HUES64 (cell line): ENCODE data around the gene RPH3AL.

Experiments used
- H3K27ac ChIP-seq: 2 replicates; pipeline ENCODE4 v1.7.0; 2013; ENCODE audit warnings: low read depth, low read length, inconsistent platforms
- H3K27me3 ChIP-seq: 2 replicates; pipeline ENCODE4 v1.6.1; 2013; ENCODE audit warnings: mild to moderate bottlenecking, low read length; ENCODE audit not compliant: insufficient read depth
- H3K36me3 ChIP-seq: 2 replicates; pipeline ENCODE4 v1.6.1; 2013; ENCODE audit warnings: mild to moderate bottlenecking, low read length; ENCODE audit not compliant: insufficient read depth
- H3K4me1 ChIP-seq: 2 replicates; pipeline ENCODE4 v1.6.1; 2013; ENCODE audit warnings: mild to moderate bottlenecking, low read length, moderate library complexity; ENCODE audit not compliant: insufficient read depth
- H3K4me3 ChIP-seq: 2 replicates; pipeline ENCODE4 v1.5.1; 2013; ENCODE audit warnings: mild to moderate bottlenecking, low read length, moderate library complexity
- H3K9ac ChIP-seq: 2 replicates; pipeline ENCODE4 v1.6.1; 2013; ENCODE audit warnings: mild to moderate bottlenecking, low read depth, low read length
- H3K9me3 ChIP-seq: 2 replicates; pipeline ENCODE4 v1.6.1; 2013; ENCODE audit warnings: low read depth, low read length; ENCODE audit not compliant: insufficient read depth
- WGBS: fragments of 150-250, 120-280 bp; methylation state at CpG from one replicate; pipeline ENCODE4 v1.1.7; 2013; ENCODE audit warnings: missing lambda C conversion rate; 5-methylcytosine and 5-hydroxymethylcytosine counted together

The RPH3AL gene

DNA sequence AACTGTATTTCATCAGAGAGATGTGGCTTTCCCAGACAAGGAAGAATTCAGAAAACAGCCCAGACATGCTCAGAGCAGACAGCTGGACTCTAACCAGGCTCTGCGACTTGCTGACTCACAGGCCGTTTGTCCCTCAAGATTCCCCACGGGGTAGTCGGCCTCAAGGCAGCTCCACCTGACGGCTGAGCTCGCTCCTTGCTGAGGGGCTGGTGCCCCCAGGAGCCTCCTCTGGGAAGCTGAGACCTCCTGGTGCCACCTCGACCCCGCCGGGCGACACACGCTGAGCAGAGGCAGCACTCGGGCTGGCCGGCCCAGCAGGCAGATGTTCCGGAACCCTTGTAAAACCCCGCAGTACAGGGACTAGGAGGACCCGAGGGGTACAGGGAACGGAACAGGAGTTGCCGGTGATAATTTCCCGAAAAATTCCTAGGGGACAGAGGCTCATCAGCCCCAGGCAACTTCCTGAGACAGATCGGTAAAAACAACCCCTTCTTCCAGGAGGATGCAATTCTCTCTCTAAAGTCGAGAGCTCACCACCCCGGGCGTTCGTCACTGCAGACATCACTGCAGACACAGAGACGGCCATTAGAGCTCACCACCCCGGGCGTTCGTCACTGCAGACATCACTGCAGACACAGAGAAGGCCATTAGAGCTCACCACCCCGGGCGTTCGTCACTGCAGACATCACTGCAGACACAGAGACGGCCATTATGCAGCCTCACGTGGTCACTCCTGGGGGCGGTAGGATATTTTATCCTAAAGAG lies 19.9 kb downstream of the RPH3AL start:
- no peak overlapping the region for H3K9ac ChIP-seq
- H3K27me3 ChIP-seq, result no peaks in the 10 kb centered on the region
- peaks cover 15% of the 10 kb centered on the region; the same call in 1 of the 2 replicates for H3K4me1 ChIP-seq
- no peak overlapping the region for H3K4me3 ChIP-seq
- no peaks in the 10 kb centered on the region for H3K9me3 ChIP-seq
- no peaks in the 10 kb centered on the region for H3K36me3 ChIP-seq
- no peak overlapping the region for H3K27ac ChIP-seq
- 79% methylated on average over 34 of the region's 34 CpGs for WGBS

DNA sequence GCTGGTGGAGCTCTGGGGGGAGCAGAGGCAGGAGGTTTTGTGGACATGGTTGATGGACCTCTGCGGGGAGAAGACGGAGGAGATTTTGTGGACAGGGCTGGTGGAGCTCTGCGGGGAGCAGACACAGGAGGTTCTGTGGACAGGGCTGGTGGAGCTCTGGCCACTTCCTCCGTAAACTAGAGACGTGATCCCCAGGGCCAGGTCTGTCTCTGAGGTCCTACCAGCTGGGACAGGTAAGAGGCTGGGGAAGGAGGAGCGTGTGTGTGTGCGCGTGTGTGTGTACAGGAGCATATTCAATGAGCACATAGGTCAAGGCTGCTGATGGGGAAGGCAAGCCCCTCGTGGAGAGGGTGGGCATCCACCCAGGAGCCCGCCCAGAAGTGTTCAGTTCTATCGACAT lies 20.6 kb downstream of the RPH3AL start:
- Histone ChIP-seq H3K4me1 (peaks cover 15% of the 10 kb centered on the region; the same call in 1 of the 2 replicates), H3K9me3 (no peaks in the 10 kb centered on the region), H3K27me3 (no peaks in the 10 kb centered on the region), H3K9ac (no peak overlapping the region), H3K27ac (no peak overlapping the region), H3K36me3 (no peaks in the 10 kb centered on the region), H3K4me3 (no peak overlapping the region)
- WGBS, result 94% methylated on average over 11 of the region's 11 CpGs

DNA sequence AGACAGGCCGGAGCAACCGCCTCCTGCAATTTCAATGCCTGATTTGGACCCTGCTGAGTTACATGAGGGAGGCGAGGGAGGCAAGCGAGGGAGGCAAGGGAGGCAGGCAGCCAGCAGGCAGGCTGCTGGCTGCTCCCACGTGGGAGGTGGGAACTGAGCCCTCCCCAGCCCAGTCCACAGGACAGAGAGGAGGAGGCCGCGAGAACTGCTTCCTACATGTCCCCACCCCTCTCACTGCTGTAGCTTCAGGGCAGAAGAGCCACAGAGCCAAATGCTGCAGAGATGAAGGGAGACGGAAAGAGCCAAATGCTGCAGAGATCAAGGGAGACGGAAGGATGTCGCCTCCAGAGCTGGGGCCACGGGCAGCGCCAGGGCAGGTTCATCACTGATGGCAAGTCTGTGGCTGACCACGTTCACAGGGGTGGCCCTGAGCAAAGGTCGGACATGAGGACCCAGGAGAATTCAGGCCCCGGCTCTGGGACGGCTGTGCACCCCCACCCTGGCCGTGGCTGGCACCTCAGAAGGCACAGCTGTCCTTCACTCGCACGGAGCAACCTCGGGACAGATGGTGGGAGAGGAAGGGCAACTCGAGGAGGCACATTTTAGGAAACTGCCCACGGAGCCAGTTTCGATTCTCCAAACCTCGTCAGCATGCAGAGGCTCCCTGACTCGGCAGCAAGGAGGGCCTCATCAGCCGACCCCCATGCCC lies 21.5 kb downstream of the RPH3AL start:
- H3K9ac ChIP-seq, result no peak overlapping the region
- peaks cover 14% of the 10 kb centered on the region; the same call in 1 of the 2 replicates for H3K4me1 ChIP-seq
- WGBS, result 78% methylated on average over 26 of the region's 26 CpGs

DNA sequence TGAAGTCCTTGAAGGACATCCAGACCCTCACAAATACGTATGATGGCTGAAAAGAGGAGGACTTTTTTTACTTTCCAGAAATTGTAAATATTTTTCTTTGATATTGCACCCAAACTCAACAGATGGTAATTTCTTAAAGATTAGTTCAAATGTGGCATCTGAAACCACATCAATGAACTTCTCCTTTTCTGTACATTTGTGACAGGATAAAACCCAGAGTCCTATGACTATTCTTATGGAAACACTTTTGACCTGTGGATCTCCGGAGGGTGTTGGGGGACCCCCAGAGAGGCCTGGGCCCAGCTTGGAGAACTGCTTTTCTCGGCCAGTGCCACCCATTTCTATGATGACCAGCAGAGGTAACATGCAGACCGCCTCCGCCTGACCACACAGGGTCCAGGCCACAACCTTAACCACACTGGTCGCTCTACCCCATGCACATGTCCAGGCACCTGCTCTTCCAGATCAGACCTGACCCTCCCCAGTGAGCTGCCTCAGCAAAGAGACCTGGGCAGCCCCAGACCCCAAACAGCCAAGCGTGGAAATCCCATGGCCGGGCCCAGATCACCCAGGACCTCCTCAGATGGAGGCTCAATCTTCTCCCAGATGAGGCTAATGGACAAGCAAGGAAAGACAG lies 22.7 kb downstream of the RPH3AL start:
- H3K9ac ChIP-seq, result no peak overlapping the region
- no peaks in the 10 kb centered on the region for H3K9me3 ChIP-seq
- peaks cover 5% of the 10 kb centered on the region; the same call in 1 of the 2 replicates for H3K4me1 ChIP-seq
- 96% methylated on average over 8 of the region's 8 CpGs for WGBS
- no peaks in the 10 kb centered on the region for H3K27me3 ChIP-seq
- H3K36me3 ChIP-seq, result no peaks in the 10 kb centered on the region
- H3K4me3 ChIP-seq, result no peak overlapping the region
- H3K27ac ChIP-seq, result no peak overlapping the region

More for the DNA sequence above, 21.5 kb downstream of the RPH3AL start:
- H3K27me3 ChIP-seq, result no peaks in the 10 kb centered on the region
- H3K27ac ChIP-seq, result no peak overlapping the region
- no peaks in the 10 kb centered on the region for H3K9me3 ChIP-seq
- no peak overlapping the region for H3K4me3 ChIP-seq
- no peaks in the 10 kb centered on the region for H3K36me3 ChIP-seq

DNA sequence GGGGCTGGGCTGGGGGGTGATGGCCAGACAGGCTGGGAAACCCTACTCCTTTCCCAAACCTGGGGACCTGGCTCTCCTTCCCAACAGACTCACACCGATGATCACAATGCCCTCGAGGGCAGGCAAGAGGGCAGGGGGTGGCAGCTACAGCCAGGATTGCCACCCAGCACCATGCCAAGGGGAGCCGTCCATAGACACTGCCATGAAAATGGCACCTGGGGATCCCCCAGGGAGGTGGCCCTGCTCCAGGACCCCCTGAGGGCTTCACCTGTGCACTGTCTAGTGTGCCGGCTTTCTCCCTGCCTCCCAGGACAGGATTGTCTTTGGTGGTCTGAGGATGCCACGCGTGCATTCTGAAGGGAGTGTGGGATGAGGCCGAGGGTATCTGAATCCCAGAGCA lies 24.6 kb downstream of the RPH3AL start:
- Histone ChIP-seq H3K27ac (no peak overlapping the region), H3K9ac (no peak overlapping the region), H3K36me3 (no peaks in the 10 kb centered on the region), H3K27me3 (no peaks in the 10 kb centered on the region), H3K4me1 (no peaks in the 10 kb centered on the region), H3K9me3 (no peaks in the 10 kb centered on the region), H3K4me3 (no peak overlapping the region)
- 92% methylated on average over 7 of the region's 7 CpGs for WGBS

DNA sequence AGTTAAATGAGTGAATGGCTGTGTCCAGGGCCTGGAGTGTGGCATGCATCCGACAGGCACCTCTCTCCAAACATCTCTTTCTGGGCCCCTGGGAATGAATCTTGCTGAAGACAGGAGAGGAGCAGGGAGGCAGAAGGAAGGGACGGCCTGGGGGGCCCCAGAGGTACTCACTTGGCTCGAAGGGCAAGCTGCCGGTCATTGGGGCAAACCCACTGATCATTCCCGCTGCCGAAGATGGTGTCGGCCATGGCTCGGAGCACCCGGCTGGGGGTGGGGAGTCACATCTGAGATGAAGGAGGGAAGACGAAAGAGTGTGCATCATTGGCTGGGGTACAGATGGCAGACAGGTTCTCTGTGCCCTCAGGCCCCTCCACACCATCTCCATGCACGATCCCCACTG lies 25.3 kb downstream of the RPH3AL start:
- H3K4me1 ChIP-seq, result peaks cover 6% of the 10 kb centered on the region
- no peak overlapping the region for H3K4me3 ChIP-seq

DNA sequence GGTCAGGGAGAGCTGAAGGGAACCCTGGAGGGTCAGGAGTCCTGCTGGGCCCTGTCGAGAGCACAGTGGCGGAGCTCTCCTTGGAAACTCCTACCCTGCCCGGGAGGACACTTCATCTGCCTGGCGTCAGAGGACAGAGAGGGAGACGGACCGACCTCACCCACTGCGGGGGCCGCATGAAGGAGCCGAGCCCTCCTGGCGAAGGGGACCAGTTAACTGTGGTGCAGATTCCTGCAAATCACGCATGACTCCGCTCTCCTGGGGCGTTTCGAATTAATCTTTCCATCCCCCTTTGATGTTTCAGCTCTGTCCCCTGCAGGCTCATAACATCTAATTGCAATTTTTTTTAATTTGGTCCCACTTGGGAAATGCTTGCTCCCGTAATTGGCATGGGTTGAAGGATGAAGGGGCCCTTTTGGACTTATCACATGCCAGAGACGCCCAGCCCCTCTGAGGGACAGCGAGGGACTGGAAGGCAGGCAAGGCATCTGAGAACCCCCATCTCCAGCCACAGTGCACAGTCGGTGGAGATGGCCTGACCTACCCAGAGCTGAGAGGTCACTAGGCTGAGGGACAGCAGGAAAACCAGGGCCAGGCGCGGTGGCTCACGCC lies 26.5 kb downstream of the RPH3AL start:
- no peaks in the 10 kb centered on the region for H3K36me3 ChIP-seq
- H3K9ac ChIP-seq, result no peak overlapping the region
- peaks cover 16% of the 10 kb centered on the region for H3K27me3 ChIP-seq
- no peaks in the 10 kb centered on the region for H3K9me3 ChIP-seq
- H3K4me3 ChIP-seq, result no peak overlapping the region
- H3K4me1 ChIP-seq, result peaks cover 12% of the 10 kb centered on the region
- H3K27ac ChIP-seq, result no peak overlapping the region
- 76% methylated on average over 21 of the region's 21 CpGs for WGBS

More for the DNA sequence above, 25.3 kb downstream of the RPH3AL start:
- 94% methylated on average over 11 of the region's 11 CpGs for WGBS
- no peak overlapping the region for H3K27ac ChIP-seq
- H3K9ac ChIP-seq, result no peak overlapping the region
- no peaks in the 10 kb centered on the region for H3K36me3 ChIP-seq
- no peaks in the 10 kb centered on the region for H3K9me3 ChIP-seq
- peaks cover 6% of the 10 kb centered on the region for H3K27me3 ChIP-seq

DNA sequence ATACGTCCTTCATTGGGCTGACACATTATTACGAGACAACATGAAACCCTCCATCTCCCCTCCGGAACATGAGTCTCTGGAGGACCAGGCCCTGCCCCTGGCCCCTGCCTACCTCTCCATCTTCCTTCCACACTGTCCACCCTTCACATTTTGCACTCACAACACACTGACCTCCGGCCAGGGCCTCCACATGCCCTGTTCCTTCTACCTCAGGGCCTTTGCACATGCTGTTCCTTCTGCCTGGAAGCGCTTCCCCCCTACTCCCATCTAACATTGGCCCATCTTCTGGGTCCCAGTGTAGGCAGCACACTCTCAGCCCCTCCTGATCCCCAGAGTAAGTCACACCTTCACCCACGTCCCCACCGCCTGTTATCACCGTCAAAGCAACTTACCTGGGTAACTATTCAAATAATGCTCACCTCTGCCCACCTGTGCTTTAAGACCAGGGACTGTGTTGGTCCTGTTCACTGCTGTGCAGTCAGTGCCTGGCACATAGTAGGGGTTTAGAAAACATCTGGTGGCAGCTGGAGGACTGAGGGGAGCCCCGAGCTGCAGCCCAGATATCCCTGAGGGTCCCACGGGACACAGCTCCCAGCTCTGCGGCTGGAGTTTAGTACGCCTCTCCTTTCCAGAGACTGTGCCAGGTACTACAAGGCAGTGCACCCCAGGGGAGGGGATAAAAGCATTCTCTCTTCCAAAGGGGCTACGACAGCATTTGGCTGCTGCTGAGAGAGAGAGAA lies 27.2 kb downstream of the RPH3AL start:
- Histone ChIP-seq H3K9ac (no peak overlapping the region), H3K9me3 (no peaks in the 10 kb centered on the region), H3K27me3 (peaks cover 16% of the 10 kb centered on the region), H3K4me1 (peaks cover 17% of the 10 kb centered on the region), H3K4me3 (no peak overlapping the region), H3K27ac (no peak overlapping the region), H3K36me3 (no peaks in the 10 kb centered on the region)
- WGBS, result 89% methylated on average over 13 of the region's 13 CpGs

DNA sequence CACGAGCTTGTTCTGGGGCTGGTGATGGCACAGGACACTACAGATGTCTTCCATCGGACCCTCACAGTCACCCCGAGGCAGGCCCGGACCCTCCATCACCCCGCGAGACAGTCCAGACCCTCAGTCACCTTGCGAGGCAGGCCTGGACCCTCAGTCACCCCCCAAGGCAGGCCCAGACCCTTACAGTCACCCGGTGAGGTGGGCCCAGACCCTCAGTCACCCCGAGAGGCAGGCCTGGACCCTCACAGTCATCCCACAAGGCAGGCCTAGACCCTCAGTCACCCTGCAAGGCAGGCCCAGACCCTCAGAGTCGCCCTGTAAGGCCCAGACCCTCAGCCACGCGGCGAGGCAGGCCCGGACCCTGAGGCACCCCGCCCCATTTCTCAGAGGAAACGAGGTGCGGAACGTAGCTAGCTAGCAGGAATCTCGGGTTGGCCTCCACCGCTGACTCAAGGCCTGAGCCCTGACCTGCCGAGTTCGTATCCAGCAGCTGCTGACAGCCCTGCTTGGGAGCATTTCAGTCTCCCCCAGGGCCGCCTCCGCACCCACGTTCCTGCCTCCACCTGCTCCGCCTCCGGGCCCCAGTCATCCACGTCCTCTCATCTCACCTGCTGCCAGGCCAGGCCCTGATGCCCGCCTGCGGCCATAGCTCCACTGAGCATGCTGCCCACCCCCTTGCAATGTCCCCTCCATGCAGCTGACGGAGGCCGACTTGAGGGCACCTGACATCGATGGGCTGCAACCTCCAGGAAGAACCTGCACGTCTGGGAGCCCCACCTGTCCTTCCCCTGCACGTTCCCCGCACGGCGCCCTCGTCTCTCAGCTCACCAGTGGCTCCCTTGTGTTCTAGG lies 28.7 kb downstream of the RPH3AL start:
- H3K9ac ChIP-seq, result no peak overlapping the region
- no peaks in the 10 kb centered on the region for H3K36me3 ChIP-seq
- no peaks in the 10 kb centered on the region for H3K9me3 ChIP-seq
- H3K4me3 ChIP-seq, result no peak overlapping the region
- peaks cover 16% of the 10 kb centered on the region for H3K27me3 ChIP-seq
- no peak overlapping the region for H3K27ac ChIP-seq
- peaks cover 19% of the 10 kb centered on the region for H3K4me1 ChIP-seq
- 89% methylated on average over 39 of the region's 39 CpGs for WGBS

DNA sequence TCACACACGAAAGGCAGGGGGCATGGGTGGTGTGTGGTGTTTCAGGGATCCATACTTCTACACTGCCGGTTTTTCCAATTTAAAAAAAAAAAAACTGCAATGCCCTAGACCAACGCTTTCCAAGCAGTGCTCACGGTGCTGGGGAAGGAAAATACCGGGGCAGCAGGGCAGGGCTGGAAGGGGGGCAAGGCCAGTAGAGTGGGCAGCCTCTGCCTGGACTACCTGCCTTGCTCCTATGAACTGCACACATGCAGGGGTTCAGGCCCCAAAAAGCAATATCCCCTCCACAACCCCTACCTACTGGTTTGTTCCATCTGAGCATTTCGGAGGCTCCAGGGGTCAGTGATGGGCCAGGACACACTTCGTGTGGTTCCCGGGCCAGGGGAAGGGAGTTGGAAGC lies 29.4 kb downstream of the RPH3AL start:
- H3K4me1 ChIP-seq, result peaks cover 19% of the 10 kb centered on the region
- H3K9ac ChIP-seq, result no peak overlapping the region
- H3K27ac ChIP-seq, result no peak overlapping the region
- peaks cover 16% of the 10 kb centered on the region for H3K27me3 ChIP-seq
- no peak overlapping the region for H3K4me3 ChIP-seq
- 85% methylated on average over 8 of the region's 8 CpGs for WGBS
- no peaks in the 10 kb centered on the region for H3K36me3 ChIP-seq
- no peaks in the 10 kb centered on the region for H3K9me3 ChIP-seq
